Stomach (tissue), 4 donors: ENCODE data around the gene RABGEF1.
"Not testable (repeated sequence)": the region's sequence is repeated elsewhere in the genome, so short reads cannot be mapped to it uniquely, and the experiment has no call there.

Experiments used
- CTCF ChIP-seq, 7 experiments: fragments of 450-650 bp in 4 of 7; fragments of 200-600 bp in 3 of 7; sonication (generic) in 3 of 7; IDR thresholded peaks; one replicate each; pipeline ENCODE4 v1.5.1; 2016 to 2019; ENCODE audit warnings: antibody characterized with exemption in 7 of 7, control low read depth in 2 of 7, mild to moderate bottlenecking in 1 of 7
- POLR2A ChIP-seq, 4 donors: fragments of 450-650 bp; IDR thresholded peaks; one replicate each; pipeline ENCODE4 v1.6.1; 2016; ENCODE audit warnings: antibody characterized with exemption in 4 of 4, control low read depth in 2 of 4, mild to moderate bottlenecking in 1 of 4, moderate library complexity in 1 of 4
- POLR2AphosphoS5 ChIP-seq, 3 donors: sonication (generic); formaldehyde crosslinking; IDR thresholded peaks; one replicate each; pipeline ENCODE4 v1.6.1; 2016; ENCODE audit warnings: antibody characterized with exemption in 3 of 3

GRCh38 chr7:66767486-66767885 lies 27.0 kb downstream of the RABGEF1 start:
- not testable (repeated sequence) for TF ChIP-seq POLR2A, CTCF, POLR2AphosphoS5 (IDR thresholded peaks at IDR 0.05)
